ENCODE results near the gene IRF6.

GRCh38 chr1:209850342-209850979, 44.5 kb upstream of the IRF6 start:
- TF ChIP-seq CTCF (IDR thresholded peaks at IDR 0.05; ENCODE audit: insufficient read depth, low read length, poor library complexity, severe bottlenecking) (peak; percentile 57), EZH2phosphoT487 (conservative IDR thresholded peaks at IDR 0.05; ENCODE audit: low read length) (no peak)

Measured in SU-DHL-6 (cell line).